ENCODE data around the gene FRK. TPM values are rescaled to one million over a fixed set of nuclear protein-coding genes. Genes with fewer than 3 reads are reported as not detected.
"Not testable (repeated sequence)": the region's sequence is repeated elsewhere in the genome, so short reads cannot be mapped to it uniquely, and the experiment has no call there.

Gene FRK
- total and polyA plus RNA-seq, 9 donors, result 0.38 to 3.5 (median 1.1) TPM

GRCh38 chr6:116050737-116051136 lies 10.0 kb downstream of the FRK start:
- no peaks in the 10 kb centered on the region for H3K36me3 ChIP-seq
- no peaks in the 10 kb centered on the region for H3K9me3 ChIP-seq
- intact Hi-C loops (cut with DNase I), result no loop called here
- 90 to 95% (median 91%) methylated on average over 1 of the region's 1 CpG for WGBS, 3 donors
- H3K27me3 ChIP-seq, result no peaks in the 10 kb centered on the region
- peaks cover 2% of the 10 kb centered on the region for H3K4me1 ChIP-seq (ENCODE audit: insufficient read depth)
- DNase-seq, result no peak
- no peak overlapping the region for H3K27ac ChIP-seq
- TF ChIP-seq EP300 (IDR thresholded peaks at IDR 0.05) (no peak), POLR2A (IDR thresholded peaks at IDR 0.05) (no peak), CTCF (IDR thresholded peaks at IDR 0.05) (no peak)
- H3K4me3 ChIP-seq, result no peak overlapping the region

GRCh38 chr6:116049321-116049720 lies 11.4 kb downstream of the FRK start:
- intact Hi-C loops (cut with DNase I), result no loop called here
- Histone ChIP-seq H3K9me3 (no peaks in the 10 kb centered on the region), H3K4me1 (ENCODE audit: insufficient read depth) (peaks cover 2% of the 10 kb centered on the region), H3K4me3 (no peak overlapping the region), H3K27me3 (no peaks in the 10 kb centered on the region), H3K27ac (no peak overlapping the region), H3K36me3 (no peaks in the 10 kb centered on the region)
- no peak for TF ChIP-seq EP300 (IDR thresholded peaks at IDR 0.05)
- TF ChIP-seq POLR2A (IDR thresholded peaks at IDR 0.05), result no peak
- no peak for TF ChIP-seq CTCF (IDR thresholded peaks at IDR 0.05)
- no peak for DNase-seq
- WGBS, 3 donors, result 88 to 94% (median 91%) methylated on average over 1 of the region's 1 CpG

GRCh38 chr6:116047173-116047933 lies 13.3 kb downstream of the FRK start:
- no peak for DNase-seq
- intact Hi-C loops (cut with DNase I), result no loop called here
- no peak overlapping the region for H3K4me3 ChIP-seq
- H3K9me3 ChIP-seq, result no peaks in the 10 kb centered on the region
- TF ChIP-seq POLR2A (IDR thresholded peaks at IDR 0.05) (no peak), CTCF (IDR thresholded peaks at IDR 0.05) (no peak), EP300 (IDR thresholded peaks at IDR 0.05) (no peak)
- H3K36me3 ChIP-seq, result no peaks in the 10 kb centered on the region
- WGBS, 3 donors, result 90 to 91% (median 90%) methylated on average over 3 of the region's 3 CpGs
- no peaks in the 10 kb centered on the region for H3K27me3 ChIP-seq
- H3K27ac ChIP-seq, result no peak overlapping the region
- peaks cover 2% of the 10 kb centered on the region for H3K4me1 ChIP-seq (ENCODE audit: insufficient read depth)

- peaks cover 2% of the 10 kb centered on the region for H3K4me1 ChIP-seq (ENCODE audit: insufficient read depth)
- intact Hi-C loops (cut with DNase I), result no loop called here
- 0% methylated on average over 1 of the region's 1 CpG for WGBS, 3 donors
These were observed 14.0 kb downstream of the FRK start for GRCh38 chr6:116046737-116047136.

GRCh38 chr6:116046272-116046671 lies 14.4 kb downstream of the FRK start:
- H3K4me3 ChIP-seq; DNase-seq; H3K4me1 ChIP-seq (ENCODE audit: insufficient read depth); intact Hi-C loops (cut with DNase I); H3K9me3 ChIP-seq; H3K36me3 ChIP-seq; H3K27ac ChIP-seq; H3K27me3 ChIP-seq: not testable (repeated sequence)

More at GRCh38 chr6:116046737-116047136, 14.0 kb downstream of the FRK start:
- Histone ChIP-seq H3K4me3 (no peak overlapping the region), H3K27me3 (no peaks in the 10 kb centered on the region), H3K27ac (no peak overlapping the region), H3K36me3 (no peaks in the 10 kb centered on the region), H3K9me3 (no peaks in the 10 kb centered on the region)
- DNase-seq, result no peak
- no peak for TF ChIP-seq POLR2A (IDR thresholded peaks at IDR 0.05)
- TF ChIP-seq EP300 (IDR thresholded peaks at IDR 0.05), result no peak
- TF ChIP-seq CTCF (IDR thresholded peaks at IDR 0.05), result no peak
